Breast epithelium (tissue), 4 donors: Measurements from ENCODE around the gene LEMD3. TPM values are rescaled to one million over a fixed set of nuclear protein-coding genes. Genes with fewer than 3 reads are reported as not detected.

Experiments
- DNase-seq, 2 donors: peaks; one replicate each; pipeline ENCODE4 v3.0.0-alpha.2; 2019; ENCODE audit warnings: low spot score in 2 of 2
- H3K27ac ChIP-seq, 2 donors: fragments of 200-600 bp; sonication (generic) in 1 of 2; one replicate each; pipeline ENCODE4 v1.5.1; 2016 to 2019; ENCODE audit warnings: mild to moderate bottlenecking in 1 of 2
- H3K27me3 ChIP-seq, 2 donors: fragments of 200-600 bp; sonication (generic) in 1 of 2; one replicate each; pipeline versions ENCODE4 v1.5.1 to v1.6.0; 2017 to 2019; ENCODE audit warnings: control low read depth in 1 of 2, mild to moderate bottlenecking in 1 of 2
- H3K36me3 ChIP-seq: fragments of 200-600 bp; one replicate; pipeline ENCODE4 v1.5.1; 2019
- H3K4me1 ChIP-seq, 2 donors: fragments of 200-600 bp; sonication (generic); one replicate each; pipeline ENCODE4 v1.5.1; 2016 to 2019; ENCODE audit warnings: control low read depth in 1 of 2
- H3K4me3 ChIP-seq, 3 donors: fragments of 200-600 bp; sonication (generic); 1 replicate in 2 of 3; 2 replicates in 1 of 3; pipeline ENCODE4 v1.5.1; 2016 to 2019; ENCODE audit warnings: mild to moderate bottlenecking in 3 of 3, moderate library complexity in 2 of 3
- H3K9me3 ChIP-seq, 2 donors: fragments of 200-600 bp; sonication (generic) in 1 of 2; one replicate each; pipeline ENCODE4 v1.5.1; 2016 to 2019; ENCODE audit warnings: control low read depth in 1 of 2
- POLR2A ChIP-seq: fragments of 450-650 bp; IDR thresholded peaks from one replicate; pipeline ENCODE4 v1.6.1; 2016; ENCODE audit warnings: antibody characterized with exemption, mild to moderate bottlenecking, moderate library complexity
- POLR2AphosphoS5 ChIP-seq, 3 donors: sonication (generic); formaldehyde crosslinking; IDR thresholded peaks; one replicate each; pipeline ENCODE4 v1.6.1; 2017; ENCODE audit warnings: antibody characterized with exemption in 3 of 3
- intact Hi-C: fragments of 100-400 bp; cut with DNase I; formaldehyde crosslinking; loops from one replicate; pipeline ENCODE4 v1.15.1; 2023; ENCODE audit warnings: low total_unique reads
- total RNA-seq, 3 donors: library from RNA; depleted of rRNA; stranded (reverse); fragments of >200 nt; gene quantifications; one replicate each; pipeline ENCODE4 v1.1.0, GENCODE V29; 2016
- TF ChIP-seq, protein P1 (sequence below), 3 donors: fragments of 450-650 bp; IDR thresholded peaks; one replicate each; pipeline ENCODE4 v1.5.1; 2016 to 2017; ENCODE audit warnings: antibody characterized with exemption in 3 of 3, mild to moderate bottlenecking in 3 of 3, moderate library complexity in 3 of 3

Gene LEMD3
- total RNA-seq, 3 donors from 2014 or later, result 31.0 to 69.4 (median 36.4) TPM

DNA sequence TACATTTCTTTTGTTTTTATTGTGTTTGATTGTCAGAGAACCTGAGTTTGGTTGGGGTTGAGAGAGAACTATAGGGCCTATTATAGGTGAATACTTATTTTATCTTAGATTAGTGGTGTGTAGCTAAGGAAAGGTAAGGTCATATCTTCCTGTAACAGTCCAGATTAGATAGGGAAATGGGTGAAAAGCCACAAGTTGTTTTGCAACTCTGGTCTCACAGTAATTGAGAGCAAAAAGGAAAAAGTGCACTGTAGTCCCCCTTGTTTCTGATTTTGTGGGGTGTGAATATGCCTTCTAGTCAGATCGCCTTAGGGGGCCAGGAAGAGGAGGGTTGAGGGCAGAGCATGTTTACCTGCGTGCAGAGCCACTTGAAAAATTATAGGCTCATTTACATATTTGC lies 118.0 kb downstream of the LEMD3 start:
- no peak overlapping the region for H3K4me3 ChIP-seq
- intact Hi-C loops, result no loop called here
- H3K36me3 ChIP-seq, result no peaks in the 10 kb centered on the region
- H3K4me1 ChIP-seq, result no peaks in the 10 kb centered on the region
- H3K27ac ChIP-seq, result no peak overlapping the region
- TF ChIP-seq, protein P1, sequence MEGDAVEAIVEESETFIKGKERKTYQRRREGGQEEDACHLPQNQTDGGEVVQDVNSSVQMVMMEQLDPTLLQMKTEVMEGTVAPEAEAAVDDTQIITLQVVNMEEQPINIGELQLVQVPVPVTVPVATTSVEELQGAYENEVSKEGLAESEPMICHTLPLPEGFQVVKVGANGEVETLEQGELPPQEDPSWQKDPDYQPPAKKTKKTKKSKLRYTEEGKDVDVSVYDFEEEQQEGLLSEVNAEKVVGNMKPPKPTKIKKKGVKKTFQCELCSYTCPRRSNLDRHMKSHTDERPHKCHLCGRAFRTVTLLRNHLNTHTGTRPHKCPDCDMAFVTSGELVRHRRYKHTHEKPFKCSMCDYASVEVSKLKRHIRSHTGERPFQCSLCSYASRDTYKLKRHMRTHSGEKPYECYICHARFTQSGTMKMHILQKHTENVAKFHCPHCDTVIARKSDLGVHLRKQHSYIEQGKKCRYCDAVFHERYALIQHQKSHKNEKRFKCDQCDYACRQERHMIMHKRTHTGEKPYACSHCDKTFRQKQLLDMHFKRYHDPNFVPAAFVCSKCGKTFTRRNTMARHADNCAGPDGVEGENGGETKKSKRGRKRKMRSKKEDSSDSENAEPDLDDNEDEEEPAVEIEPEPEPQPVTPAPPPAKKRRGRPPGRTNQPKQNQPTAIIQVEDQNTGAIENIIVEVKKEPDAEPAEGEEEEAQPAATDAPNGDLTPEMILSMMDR (IDR thresholded peaks at IDR 0.05), result no peak
- TF ChIP-seq POLR2A, result no peak
- TF ChIP-seq POLR2AphosphoS5 (IDR thresholded peaks at IDR 0.05), result no peak
- H3K9me3 ChIP-seq, result no peaks in the 10 kb centered on the region
- no peaks in the 10 kb centered on the region for H3K27me3 ChIP-seq
- DNase-seq, result no peak

DNA sequence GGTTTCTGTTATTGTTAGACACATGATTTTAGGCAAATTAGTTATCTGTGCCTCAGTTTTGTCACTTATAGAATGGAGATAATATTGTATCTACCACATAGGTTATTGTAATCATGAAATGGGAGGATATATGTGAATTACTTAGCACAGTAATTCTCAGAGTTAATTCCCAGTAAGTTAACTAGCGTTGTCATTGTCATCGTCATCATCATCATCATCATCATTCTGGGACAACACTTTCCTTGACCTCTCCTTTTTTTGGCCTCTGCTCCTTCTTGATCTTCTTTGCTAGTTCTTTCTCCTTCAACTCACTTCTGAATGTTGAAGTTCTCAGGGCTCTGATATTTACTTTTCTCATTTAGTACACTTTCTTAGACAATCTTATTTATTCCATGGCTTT lies 122.9 kb downstream of the LEMD3 start:
- intact Hi-C loops, result no loop called here
- Histone ChIP-seq H3K36me3 (no peaks in the 10 kb centered on the region), H3K4me1 (no peaks in the 10 kb centered on the region), H3K27me3 (no peaks in the 10 kb centered on the region), H3K27ac (no peak overlapping the region), H3K4me3 (no peak overlapping the region), H3K9me3 (no peaks in the 10 kb centered on the region)
- TF ChIP-seq POLR2A (no peak), POLR2AphosphoS5 (IDR thresholded peaks at IDR 0.05) (no peak)
- TF ChIP-seq, protein P1 (IDR thresholded peaks at IDR 0.05), result no peak
- no peak for DNase-seq

DNA sequence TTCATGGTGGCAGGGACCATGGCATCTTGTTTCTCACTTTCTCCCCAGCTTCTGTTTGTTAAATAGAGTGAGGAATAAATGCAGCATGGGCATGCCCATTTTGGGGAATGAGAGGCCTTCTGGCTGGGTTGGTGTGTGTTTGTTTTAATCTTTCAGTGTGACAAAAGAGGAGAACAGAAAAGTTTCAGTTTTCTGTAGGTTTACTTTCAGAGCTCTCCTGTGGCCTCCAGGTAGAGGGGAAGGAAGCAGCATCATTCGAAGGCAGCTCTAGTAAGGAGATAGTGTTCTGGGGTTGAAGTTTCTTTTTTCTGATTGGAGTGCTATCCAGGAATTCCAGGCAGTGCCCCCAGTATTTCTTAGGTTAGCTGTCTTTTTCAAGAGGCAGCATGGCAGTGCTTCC lies 124.4 kb downstream of the LEMD3 start:
- H3K4me3 ChIP-seq, result no peak overlapping the region
- TF ChIP-seq POLR2AphosphoS5 (IDR thresholded peaks at IDR 0.05) (no peak), POLR2A (no peak)
- TF ChIP-seq, protein P1 (IDR thresholded peaks at IDR 0.05), result no peak
- no peak for DNase-seq
- intact Hi-C loops, result no loop called here
- no peaks in the 10 kb centered on the region for H3K9me3 ChIP-seq
- H3K36me3 ChIP-seq, result no peaks in the 10 kb centered on the region
- H3K4me1 ChIP-seq, result no peaks in the 10 kb centered on the region
- no peaks in the 10 kb centered on the region for H3K27me3 ChIP-seq
- no peak overlapping the region for H3K27ac ChIP-seq

DNA sequence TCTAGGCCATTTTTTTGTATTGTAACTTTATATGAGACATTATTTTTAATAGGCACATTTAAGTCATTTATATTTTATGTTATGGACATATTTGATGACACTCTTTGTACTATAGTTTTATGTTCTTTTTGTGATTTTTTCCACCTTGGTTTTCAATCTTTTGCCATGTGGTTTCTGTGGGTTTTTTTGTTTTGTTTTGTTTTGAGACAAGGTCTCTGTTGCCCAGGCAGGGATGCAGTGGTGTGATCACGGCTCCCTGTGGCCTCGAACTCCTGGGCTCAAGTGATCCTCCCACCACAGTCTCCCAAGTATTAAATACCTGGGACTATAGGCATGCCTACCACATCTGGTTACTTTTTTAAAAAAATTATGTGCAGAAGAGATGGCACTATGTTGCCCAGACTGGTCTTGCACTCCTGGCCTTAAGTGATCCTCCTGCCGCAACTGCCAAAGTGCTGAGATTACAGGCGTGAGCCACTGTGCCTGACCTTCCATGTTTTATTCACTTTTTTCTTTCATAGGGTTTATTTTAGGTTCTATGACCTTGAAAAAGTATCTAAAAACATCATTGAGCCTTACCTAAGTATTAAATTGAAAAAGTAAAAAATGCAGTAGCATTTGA lies 125.4 kb downstream of the LEMD3 start:
- Histone ChIP-seq H3K27ac (no peak overlapping the region), H3K4me1 (no peaks in the 10 kb centered on the region), H3K4me3 (no peak overlapping the region), H3K27me3 (no peaks in the 10 kb centered on the region), H3K36me3 (no peaks in the 10 kb centered on the region), H3K9me3 (no peaks in the 10 kb centered on the region)
- TF ChIP-seq POLR2A (no peak), POLR2AphosphoS5 (IDR thresholded peaks at IDR 0.05) (no peak)
- TF ChIP-seq, protein P1 (IDR thresholded peaks at IDR 0.05), result no peak
- no peak for DNase-seq
- intact Hi-C loops, result no loop called here

DNA sequence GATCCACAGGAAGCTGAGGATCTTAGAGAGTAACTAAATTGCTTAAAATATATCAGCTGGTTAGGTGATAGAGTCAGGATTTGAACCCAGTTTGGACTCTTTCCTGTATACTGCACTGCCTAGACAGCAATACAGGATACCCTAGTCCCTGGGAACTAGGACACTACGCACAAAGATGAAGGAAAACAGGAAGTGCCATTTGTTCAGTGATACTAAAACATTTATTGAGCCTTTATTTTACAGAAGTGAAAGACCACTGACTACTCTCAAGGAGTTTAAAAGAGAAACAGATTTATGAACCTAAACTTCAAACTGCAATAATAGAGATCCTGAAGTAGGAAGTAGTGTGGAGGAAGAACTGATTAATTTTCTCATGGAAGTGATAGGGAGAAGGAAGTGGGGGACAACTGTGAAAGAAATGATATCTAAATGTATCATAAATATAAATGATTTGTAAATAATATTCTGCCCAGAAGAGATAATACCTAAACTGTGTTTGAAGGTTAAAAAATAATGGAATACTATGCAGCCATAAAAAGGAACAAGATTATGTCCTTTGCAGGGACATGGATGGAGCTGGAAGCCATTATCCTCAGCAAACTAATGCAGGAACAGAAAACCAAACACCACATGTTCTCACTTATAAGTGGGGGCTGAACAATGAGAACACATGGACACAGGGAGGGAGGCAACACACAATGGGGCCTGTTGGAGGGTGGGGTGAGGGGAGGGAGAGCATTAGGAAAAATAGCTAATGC lies 127.3 kb downstream of the LEMD3 start:
- intact Hi-C loops, result no loop called here
- H3K4me1 ChIP-seq, result no peaks in the 10 kb centered on the region

More for the DNA sequence above, 127.3 kb downstream of the LEMD3 start:
- no peak overlapping the region for H3K4me3 ChIP-seq
- TF ChIP-seq, protein P1 (IDR thresholded peaks at IDR 0.05), result no peak
- TF ChIP-seq POLR2AphosphoS5 (IDR thresholded peaks at IDR 0.05) (no peak), POLR2A (no peak)
- no peaks in the 10 kb centered on the region for H3K36me3 ChIP-seq
- H3K27me3 ChIP-seq, result no peaks in the 10 kb centered on the region
- no peak overlapping the region for H3K27ac ChIP-seq
- DNase-seq, result no peak
- no peaks in the 10 kb centered on the region for H3K9me3 ChIP-seq
